ENCODE measurements around the gene MKS1. TPM values are rescaled to one million over a fixed set of nuclear protein-coding genes. Genes with fewer than 3 reads are reported as not detected.

MKS1 gene
- total and polyA plus RNA-seq, 2 of the 8 experiments (the other 6 are each of a cell fraction or from before 2014, with no cell fraction given): 12.0 to 21.7 TPM

DNA sequence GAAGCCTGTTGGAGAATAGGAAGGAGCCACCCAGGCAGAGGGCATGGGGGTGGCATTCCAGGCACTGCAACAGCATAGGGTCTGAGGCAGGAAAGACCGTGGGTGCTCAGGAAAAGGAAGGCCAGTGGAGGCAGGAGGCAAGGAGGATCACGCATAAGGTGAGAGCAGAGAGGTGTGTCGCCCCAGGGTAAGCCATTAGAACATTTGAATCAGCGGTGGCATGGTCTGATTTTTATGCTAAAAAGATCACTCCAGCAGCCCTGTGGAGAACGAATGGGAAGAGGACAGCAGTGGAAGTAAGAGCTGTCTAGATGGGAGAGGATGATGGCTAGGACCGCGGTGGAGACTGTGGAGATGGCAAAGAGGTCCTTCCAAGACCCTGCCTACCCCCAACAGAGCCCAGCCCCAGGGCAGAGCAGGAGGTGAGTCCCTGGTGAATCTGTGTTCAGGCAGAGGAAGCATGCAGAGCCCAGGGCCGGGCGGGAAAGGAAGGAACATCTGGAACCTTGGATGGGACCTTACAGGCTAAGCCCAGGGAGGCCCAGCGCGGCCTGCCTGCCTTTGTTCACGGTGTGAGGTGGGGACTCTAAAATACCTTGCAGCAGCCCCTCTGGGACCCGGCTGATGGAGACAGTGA is 27.2 kb upstream of the MKS1 start:
- no peak overlapping the region for H2BK15ac ChIP-seq (ENCODE audit: low read length)
- TF ChIP-seq TAF1 (IDR thresholded peaks at IDR 0.05; ENCODE audit: low read depth, low read length) (no peak), PHF8 (conservative IDR thresholded peaks at IDR 0.05; ENCODE audit: low read depth, low read length) (no peak), CHD2 (IDR thresholded peaks at IDR 0.05; ENCODE audit: low read length) (no peak), RAD21 (IDR thresholded peaks at IDR 0.05 in 1 of 2, conservative IDR thresholded peaks at IDR 0.05 in 1 of 2; ENCODE audit: low read depth in 2 of 2, low read length in 2 of 2) (no peak), BCL11A (IDR thresholded peaks at IDR 0.05; ENCODE audit: low read depth in 2 of 2, low read length in 2 of 2) (no peak), EZH2 (IDR thresholded peaks at IDR 0.05; ENCODE audit: low read depth, low read length, severe bottlenecking) (no peak), POLR2AphosphoS5 (IDR thresholded peaks at IDR 0.05; ENCODE audit: low read depth, low read length) (no peak), KDM4A (IDR thresholded peaks at IDR 0.05; ENCODE audit: low read depth, low read length, severe bottlenecking) (no peak), SRF (IDR thresholded peaks at IDR 0.05; ENCODE audit: low read depth, low read length) (no peak), MAX (IDR thresholded peaks at IDR 0.05) (no peak)
- TF ChIP-seq, protein P1, sequence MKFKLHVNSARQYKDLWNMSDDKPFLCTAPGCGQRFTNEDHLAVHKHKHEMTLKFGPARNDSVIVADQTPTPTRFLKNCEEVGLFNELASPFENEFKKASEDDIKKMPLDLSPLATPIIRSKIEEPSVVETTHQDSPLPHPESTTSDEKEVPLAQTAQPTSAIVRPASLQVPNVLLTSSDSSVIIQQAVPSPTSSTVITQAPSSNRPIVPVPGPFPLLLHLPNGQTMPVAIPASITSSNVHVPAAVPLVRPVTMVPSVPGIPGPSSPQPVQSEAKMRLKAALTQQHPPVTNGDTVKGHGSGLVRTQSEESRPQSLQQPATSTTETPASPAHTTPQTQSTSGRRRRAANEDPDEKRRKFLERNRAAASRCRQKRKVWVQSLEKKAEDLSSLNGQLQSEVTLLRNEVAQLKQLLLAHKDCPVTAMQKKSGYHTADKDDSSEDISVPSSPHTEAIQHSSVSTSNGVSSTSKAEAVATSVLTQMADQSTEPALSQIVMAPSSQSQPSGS (IDR thresholded peaks at IDR 0.05; ENCODE audit: low read length): no peak

More for the DNA sequence above, 27.2 kb upstream of the MKS1 start:
- Histone ChIP-seq H4K91ac (replicated peaks; ENCODE audit: insufficient read length, low read length) (no peak overlapping the region), H3K23me2 (ENCODE audit: low read depth, low read length) (peaks cover 5% of the 10 kb centered on the region; the same call in 1 of the 2 replicates), H2AK5ac (ENCODE audit: low read depth, low read length) (no peak overlapping the region), H3K27ac (ENCODE audit: low read depth, low read length) (no peak overlapping the region), H3K9ac (replicated peaks in 1 of 4; ENCODE audit: extremely low read depth in 1 of 4, low read depth in 3 of 4, low read length in 3 of 4) (no peak overlapping the region), H3K18ac (ENCODE audit: extremely low read depth, low read length) (no peak overlapping the region), H3K23ac (ENCODE audit: insufficient read length) (no peak overlapping the region), H3K14ac (ENCODE audit: insufficient read length) (no peak overlapping the region), H3K79me1 (ENCODE audit: low read depth, low read length) (no peaks in the 10 kb centered on the region), H3K4me3 (ENCODE audit: extremely low read depth in 1 of 4, insufficient read depth in 2 of 4, low read depth in 3 of 4, low read length in 4 of 4) (no peak overlapping the region), H2BK5ac (ENCODE audit: low read depth, low read length) (no peak overlapping the region), H3K79me2 (ENCODE audit: control insufficient read depth in 1 of 2, insufficient read depth in 2 of 2, low read length in 2 of 2) (no peaks in the 10 kb centered on the region), H4K20me1 (replicated peaks in 1 of 2; ENCODE audit: control insufficient read depth in 1 of 2, insufficient read depth in 2 of 2, low read length in 2 of 2) (no peaks in the 10 kb centered on the region), H3K27me3 (replicated peaks in 1 of 4; ENCODE audit: control insufficient read depth in 3 of 4, extremely low read depth in 1 of 4, insufficient read depth in 3 of 4, low read length in 3 of 4) (peaks cover 32 to 47% (median 44%) of the 10 kb centered on the region in 4 experiments), H3K4ac (replicated peaks; ENCODE audit: insufficient read length, low read depth, low read length) (no peak overlapping the region), H2BK120ac (replicated peaks; ENCODE audit: low read depth, low read length) (no peak overlapping the region), H3K56ac (replicated peaks; ENCODE audit: insufficient read length, low read depth, low read length) (no peak overlapping the region), H2BK12ac (ENCODE audit: low read depth, low read length) (no peak overlapping the region), H4K8ac (ENCODE audit: extremely low read depth, insufficient read depth, low read length) (no peak overlapping the region), H3K9me3 (ENCODE audit: insufficient read depth in 2 of 2, low read depth in 1 of 2, low read length in 1 of 2) (peaks cover 8% of the 10 kb centered on the region in 2 experiments; a peak in 3 of 4 replicates), H2BK20ac (ENCODE audit: low read length) (no peak overlapping the region), H3K4me1 (replicated peaks in 1 of 4; ENCODE audit: control insufficient read depth in 3 of 4, insufficient read depth in 4 of 4, low read length in 3 of 4) (peaks cover 0 to 10% (median 2%) of the 10 kb centered on the region in 4 experiments; a peak in 5 of 7 replicates), H2AFZ (ENCODE audit: low read length) (no peak overlapping the region), H3K36me3 (ENCODE audit: control insufficient read depth in 2 of 4, insufficient read depth in 4 of 4, low read length in 3 of 4) (no peaks in the 10 kb centered on the region), H3K4me2 (ENCODE audit: insufficient read depth in 1 of 2, low read depth in 2 of 2, low read length in 2 of 2) (no peak overlapping the region), H4K5ac (ENCODE audit: insufficient read length, low read depth, low read length) (no peak overlapping the region)
- 82% methylated on average over 13 of the region's 13 CpGs; no CpG with 5 or more reads in 1 of the 2 experiments for WGBS, 2 experiments (ENCODE audit: extremely low coverage in 1 of 2, insufficient coverage in 1 of 2, insufficient read length in 1 of 2, insufficient replicate concordance in 2 of 2, low coverage in 1 of 2, low lambda C conversion rate in 2 of 2, missing lambda C conversion rate in 1 of 2)
- FAIRE-seq (no peak), DNase-seq (ENCODE audit: low read depth in 1 of 2, low spot score in 2 of 2) (no peak)
- CTCF ChIA-PET (ENCODE audit: partially characterized antibody): interaction anchor here (1.1 to 5.4 kb wide), 5 partner anchors 8 to 46 kb away, joined by 4 to 55 read pairs (median 9); partner anchors contain the start of gene LPO
- POLR2A ChIA-PET (ENCODE audit: partially characterized antibody): no interaction called here

All from H1 (cell line).